Measurements from ENCODE around the gene ZNHIT3.
A peak's percentile ranks its signal among the peaks of the same experiment; 100 is the strongest.
"Not testable (repeated sequence)": the region's sequence is repeated elsewhere in the genome, so short reads cannot be mapped to it uniquely, and the experiment has no call there.

The ZNHIT3 gene

DNA sequence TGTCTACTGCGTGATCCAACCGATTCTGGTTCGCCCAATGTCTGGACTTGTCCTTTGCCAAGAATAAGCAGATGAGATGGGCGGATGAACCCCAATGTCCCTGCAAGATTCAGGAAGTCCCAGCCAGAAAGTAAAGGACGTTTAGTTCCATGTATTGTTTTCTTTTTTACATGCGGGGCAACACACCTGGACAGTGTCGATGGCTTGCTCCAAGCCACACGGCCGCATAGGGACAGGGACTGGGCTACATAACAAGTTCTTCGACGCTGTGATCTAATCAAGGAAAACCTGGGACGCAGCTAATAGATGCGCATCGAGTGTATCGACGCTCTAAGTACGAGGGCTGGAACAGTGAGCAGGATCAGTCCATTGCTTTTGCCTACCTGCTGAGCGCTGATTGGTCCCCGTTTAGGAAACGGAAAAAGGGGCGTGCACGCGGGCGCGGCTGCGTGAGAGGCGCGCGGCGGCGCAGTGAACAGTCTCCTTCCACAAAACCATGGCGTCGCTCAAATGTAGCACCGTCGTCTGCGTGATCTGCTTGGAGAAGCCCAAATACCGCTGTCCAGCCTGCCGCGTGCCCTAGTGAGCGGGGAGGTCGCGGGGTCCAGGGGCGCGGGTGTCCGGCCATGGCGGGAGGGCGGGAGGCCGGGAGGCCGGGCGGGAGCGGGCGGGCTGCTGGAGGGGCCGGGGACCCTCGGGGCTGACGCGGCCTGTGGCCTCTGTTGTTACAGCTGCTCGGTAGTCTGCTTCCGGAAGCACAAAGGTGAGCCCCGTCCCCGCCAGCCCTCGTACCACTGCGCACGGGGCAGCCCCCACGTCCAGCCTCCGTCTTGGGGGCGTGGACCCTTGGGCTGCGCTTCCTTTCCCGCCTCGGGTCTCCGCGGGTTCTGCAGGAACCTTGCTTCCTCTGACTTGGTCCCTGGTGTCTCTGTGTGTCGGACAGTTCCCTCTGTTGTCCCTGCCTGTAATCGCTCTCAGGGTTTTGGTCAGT is at the start of gene ZNHIT3:
Gene ZNHIT3, plus strand, starts transcription at position 478 of the 991 bp plus-strand sequence. Its CDS starts 19 bp downstream, at position 497.
- peak; percentile 80 to 94 for DNase-seq

DNA sequence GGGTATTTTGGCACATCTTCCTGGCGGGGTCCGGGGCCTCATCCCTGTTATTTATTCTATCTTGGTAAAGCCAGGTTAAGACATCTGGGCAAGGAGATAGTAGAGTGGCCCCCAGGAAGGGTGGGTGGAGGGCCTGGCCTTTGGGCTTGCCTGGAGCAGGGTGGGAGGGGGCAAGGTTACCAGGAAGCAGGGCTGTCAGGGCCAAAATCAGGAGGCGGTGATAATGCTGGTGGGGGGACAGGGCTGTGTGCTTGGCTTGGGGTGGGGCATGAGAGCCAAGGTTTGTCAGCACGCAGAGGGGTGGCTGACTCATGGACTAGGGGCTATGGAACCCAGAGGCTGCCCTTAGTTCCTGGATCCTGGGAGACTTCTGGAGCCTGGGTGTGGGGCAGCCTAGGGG is 44.7 kb upstream of the ZNHIT3 start:
- DNase-seq, result not testable (repeated sequence)

DNA sequence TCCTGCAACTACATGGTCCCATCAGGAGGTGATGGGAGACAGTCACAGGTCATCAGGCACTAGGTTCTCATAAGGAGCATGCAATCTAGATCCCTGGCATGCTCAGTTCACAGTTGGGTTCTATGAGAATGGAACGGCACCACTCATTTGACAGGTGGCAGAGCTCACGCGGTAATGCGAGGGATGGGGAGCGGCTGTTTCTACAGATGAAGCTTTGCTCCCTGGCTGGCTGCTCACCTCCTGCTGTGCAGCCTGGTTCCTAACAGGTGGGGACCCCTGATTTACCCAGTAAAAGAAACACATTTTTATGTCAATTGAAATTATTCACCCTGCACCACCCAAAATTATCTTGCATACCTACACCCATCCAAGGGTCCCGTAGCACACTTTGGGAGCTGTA is 42.7 kb upstream of the ZNHIT3 start:
- no peak for DNase-seq

DNA sequence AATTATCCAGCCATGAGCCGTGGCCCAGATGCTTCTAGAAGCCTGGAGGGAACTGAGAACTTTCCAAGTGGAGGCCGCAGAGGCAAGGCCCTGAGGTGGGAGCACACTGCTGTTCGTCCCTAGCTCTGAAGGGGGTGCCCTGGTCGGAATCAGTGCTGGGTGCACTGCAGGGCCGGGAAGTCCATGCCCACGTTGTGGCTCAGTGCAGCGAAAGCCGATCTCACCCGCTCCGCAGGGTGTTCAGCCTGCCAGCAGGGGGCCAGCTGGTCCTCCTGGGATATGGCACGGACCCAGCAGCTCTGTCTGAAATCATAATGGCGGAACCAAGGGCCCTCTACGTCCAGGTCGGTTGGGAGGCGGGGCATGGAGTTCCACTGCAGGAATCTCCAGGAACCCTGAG is 36.5 kb upstream of the ZNHIT3 start:
- not testable (repeated sequence) for DNase-seq

DNA sequence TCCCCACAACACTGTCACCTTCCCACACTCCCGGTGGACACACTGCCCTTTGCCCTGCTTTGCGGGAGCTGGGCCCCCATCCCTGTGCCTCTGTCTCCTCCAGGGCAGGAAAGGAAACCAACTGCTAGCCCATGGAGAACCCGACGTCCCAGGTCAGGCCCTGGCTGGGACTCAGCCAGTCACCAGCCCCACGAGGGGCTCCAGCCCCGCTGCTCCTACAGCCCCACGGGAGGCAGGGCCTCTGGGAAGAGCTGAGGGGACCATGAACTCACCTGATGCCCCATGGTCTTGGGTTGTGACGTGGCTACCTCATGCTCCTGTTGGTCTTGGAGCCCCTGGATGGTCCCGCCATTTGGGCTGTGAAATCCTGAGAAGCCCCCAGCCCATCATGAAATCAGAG is 33.6 kb upstream of the ZNHIT3 start:
- DNase-seq, result not testable (repeated sequence)

DNA sequence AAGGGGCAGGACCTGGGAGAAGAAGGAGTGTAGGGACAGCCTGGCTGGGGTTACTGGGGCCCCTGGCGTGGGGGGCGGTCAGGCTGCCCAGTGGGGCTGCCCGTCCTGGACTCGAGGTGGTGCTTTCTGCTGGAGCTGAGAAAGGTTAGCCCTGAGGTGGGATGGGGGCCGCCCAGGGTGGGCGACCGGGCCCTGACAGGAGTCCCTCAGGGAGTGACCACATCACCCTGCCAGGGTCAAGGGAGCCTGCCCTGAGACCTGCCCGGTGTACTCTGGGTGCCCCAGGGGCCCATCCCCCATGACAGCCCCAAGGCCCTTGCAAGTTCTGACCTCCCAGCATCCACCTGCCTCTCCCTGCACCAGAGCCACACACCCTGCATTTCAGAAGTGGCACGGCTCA is 28.8 kb upstream of the ZNHIT3 start:
- DNase-seq, result not testable (repeated sequence)

DNA sequence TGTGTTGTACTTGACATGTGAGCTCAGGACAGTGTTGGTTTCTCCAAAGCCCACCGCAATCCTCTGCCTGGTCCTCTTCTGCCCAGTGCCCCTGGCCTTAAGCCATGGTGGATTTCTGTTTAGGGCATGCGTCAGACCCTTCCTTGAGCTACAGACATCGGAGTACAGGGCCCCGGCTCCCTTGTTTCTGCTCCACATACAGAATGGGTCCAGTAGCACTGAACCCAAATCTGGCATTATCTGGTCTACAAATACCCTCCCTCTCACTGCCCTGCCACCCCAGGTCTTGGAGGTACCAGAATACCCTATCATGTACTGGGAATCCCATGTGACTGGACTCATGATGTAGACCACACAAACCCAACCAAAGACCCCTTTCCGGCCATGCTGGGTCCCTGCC is 27.4 kb upstream of the ZNHIT3 start:
- DNase-seq, result no peak

DNA sequence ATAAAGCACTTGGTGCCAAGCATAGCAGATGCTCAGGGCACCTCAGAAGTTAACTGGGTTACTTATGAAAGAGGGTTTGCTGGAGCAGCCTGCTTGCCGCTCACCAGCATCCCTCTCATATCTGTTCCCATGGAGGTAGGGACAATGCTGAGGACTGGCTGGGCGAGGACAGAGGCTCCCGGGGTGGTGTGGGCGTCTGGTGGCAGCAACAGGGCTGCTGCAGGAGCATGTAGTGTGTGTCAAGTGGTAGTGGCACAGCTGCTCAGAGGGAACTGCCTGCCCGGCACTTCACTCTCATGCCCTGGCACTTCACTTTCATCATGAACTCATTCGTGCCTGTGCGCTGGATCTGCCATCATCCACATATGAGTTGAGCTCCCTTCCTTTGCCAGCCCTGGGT is 26.9 kb upstream of the ZNHIT3 start:
- no peak for DNase-seq

DNA sequence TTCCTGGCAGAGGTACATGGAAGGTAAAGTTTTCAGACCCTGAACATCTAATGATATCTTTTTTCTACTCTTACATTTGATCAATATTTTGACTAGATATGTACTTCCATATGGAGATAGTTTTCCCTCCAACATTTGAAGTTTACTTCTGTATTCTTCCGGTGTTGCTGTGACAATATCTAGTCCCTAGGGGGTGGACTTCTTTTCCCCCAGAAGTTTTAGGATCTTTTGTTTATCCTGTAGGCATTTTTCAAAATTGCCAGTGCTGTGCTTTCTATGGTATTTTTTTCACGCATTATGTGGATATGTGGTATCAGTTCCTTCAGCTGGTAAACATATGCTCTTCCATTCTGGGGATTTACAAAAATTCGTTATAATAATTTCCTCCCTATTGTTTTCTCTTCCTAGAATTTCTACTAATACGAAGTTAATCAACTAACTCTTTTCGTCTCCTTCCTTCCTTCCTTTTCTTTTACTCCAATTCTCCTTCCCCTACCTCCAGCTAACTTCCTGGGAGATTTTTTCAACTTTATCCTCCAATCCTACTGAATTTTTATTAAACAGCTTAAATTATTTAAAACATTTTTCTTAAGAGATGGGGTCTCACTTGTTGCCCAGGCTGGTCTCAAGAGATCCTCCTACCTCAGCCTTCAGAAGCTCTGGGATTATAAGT is 26.1 kb upstream of the ZNHIT3 start:
- no peak for DNase-seq

DNA sequence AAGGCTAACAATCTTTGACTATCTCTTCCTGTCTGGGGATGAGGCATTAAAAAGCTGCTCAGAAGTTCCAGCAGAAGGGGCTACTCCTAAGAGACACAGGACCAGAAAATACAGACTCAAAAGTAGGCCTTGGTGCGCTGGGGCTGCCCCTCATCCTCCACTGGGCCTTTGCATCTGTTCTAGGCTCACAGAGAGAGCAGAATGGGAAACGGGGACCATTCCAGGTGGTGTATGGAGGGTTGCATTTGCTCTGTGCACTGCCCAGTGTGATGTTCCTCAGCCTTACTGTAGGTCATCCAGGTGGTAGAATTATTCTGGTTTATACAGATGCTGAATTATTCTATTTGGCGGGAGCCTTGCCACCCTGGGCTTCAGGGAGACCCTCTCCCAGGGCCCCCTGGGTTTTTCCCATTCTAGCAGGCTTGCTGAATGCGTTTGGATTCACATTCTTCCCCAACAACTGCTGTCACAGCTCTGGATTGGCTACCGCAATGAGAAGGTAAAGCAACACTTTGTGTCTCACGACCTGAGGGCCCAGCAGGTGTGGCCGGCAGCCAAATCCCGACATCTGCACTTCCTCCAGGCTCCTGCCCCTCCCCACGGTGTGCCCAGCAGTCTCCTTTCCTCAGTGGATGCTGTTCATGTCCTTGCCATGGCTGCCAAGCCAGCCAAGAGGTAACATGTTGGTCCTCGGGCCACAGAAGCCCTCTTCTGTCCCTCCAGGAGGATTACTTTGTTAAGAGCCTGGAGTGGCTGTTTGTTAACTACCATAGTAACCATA is 25.0 kb upstream of the ZNHIT3 start:
- no peak for DNase-seq

DNA sequence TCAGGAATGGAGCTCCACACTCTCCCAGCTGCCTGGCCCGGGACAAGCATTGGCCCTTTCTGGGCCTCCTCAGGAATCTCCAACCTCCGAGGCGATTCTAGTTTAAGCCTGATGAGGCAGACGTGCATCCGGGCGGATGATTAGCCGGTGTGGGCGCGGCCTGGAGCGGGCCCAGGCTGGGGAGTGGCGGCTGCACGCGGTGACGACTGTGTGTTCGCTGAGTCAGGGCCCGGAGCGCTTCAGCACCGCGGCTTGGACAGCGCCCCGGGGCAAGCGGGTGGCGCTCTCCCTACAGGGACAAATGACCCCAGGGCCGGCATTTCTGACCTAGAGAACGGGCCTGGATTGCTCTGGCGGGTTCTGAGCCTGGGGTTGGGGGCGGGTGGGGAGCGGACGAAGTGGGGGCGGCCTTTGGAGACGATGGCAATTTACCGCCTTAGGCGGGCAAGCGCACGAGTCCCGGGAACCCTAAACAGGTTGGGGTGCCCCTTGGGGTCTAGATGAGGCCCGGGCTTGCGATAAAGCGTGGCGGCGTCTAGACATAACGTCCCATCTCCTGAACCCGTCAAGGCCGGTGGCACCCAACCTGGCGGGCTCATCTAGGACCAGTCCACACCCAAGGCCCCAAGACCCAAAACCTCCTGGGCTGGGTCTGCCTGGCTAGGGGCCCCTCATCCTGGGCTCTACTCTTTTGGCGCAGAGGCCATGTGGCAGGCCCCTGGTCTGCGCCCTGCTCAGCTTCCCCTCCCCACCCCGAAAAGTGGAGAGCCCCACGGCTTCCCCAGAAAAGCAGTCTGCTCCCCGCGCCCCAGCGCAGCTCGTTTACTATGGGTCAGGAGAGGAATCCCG is 22.3 kb upstream of the ZNHIT3 start:
- DNase-seq, result no peak

DNA sequence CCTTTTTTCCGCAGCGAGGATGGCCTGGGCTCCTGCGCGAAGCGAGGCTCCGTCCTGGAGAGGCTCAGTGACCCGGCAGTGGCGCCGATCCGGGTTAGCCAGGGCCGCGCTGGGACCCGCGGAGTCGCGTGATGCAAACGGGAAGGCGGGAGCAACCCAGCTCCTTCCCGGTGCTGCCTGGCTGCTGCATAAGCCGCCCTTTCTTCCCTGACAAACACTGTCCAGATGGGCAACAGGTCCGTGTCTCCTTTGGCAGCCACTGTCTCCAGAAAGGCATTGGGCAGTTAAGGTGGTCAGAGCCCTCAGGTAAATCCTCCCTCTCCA is 21.8 kb upstream of the ZNHIT3 start:
- DNase-seq, result no peak

DNA sequence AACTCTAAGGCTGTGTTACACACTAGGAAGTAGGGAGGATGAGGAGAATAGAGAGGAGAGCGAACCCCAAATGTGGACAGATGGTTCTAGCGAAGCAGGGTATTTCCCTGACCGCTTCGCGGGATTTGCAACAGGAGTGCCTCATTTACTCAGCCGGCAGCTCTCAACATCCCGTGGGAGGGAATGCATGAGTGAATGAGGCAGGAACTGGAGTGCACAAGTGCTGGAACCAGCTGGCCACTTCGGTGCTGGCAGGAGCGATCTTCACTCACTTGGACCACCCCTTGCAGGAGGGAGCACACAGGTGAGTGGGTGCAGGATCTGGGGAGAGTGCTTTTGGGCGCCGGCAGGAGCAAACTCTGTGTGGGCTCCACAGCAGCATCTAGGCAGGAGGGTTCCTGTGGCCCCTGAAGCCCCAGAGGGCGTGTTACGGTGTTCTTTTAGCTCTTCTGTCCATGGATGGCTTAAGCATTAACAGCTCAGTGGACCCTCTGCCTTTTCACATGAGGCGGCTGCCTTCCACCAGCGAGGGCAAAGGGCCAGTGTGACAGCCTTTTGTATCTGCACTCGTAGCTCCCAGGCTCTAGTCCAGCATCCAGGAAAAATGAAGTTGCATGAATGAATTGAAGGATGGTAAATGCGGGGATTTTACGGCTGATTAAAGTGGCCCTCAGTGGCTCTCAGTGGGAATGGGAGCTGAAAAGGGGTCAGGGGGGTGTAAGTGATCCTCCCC is 17.4 kb upstream of the ZNHIT3 start:
- DNase-seq, result no peak

DNA sequence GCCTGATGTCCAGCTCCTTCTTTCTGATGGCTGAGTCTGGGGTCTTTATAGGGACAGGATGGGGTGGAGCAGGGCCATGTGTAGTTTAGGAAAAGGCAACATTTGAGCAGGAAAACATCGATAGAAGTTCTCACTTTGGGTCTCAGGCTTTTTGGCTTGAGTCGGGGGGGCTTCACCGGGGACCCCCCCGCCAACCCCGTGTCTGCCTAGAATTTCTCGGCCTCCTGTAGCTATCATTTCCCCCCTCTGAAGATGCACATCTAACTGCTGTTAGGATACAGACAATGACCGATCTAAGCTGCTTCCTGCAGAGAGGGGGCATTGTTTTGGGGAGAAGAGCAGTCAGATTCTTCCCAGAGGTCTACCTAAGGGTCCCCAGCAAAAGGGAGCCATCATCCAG is 16.7 kb upstream of the ZNHIT3 start:
- DNase-seq, result no peak

DNA sequence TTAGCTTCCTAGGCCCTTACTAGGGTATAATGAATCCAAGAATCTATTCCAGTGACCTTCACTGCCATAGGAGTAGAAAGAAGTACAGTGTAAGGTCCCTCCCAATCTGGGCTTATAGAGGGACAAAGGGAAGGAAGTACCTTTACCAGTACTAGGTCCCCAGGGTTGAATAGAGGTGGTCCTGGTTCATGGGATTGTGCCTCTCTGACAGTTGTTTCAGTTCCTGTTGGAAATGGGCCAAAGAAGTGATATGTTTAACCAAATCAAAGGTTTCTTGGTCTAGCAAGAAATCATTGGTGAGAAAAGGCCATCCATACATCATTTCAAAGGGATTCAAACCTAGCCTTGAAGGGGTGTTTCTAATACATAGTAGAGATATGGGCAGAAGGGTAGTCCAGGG is 16.0 kb upstream of the ZNHIT3 start:
- no peak for DNase-seq

DNA sequence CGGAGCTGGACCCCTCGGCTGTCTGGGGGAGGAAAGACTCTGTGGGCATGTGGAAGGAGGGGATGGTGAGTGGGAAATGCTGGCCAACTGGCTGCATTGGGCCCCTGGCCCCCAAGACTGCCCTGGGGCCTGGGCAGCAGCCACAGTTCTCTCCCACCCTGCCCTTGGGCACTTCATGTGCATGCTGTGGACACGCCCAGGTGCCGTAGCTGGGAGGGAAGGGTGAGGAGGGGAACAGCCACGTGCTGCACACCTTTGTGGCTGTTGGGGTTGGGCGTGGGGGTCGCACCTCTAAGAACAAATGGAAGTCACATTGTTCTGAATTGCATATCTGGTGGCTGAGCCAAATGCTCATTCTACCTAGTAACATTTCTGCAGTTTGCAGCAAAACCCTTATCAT is 11.9 kb upstream of the ZNHIT3 start:
- DNase-seq, result no peak

DNA sequence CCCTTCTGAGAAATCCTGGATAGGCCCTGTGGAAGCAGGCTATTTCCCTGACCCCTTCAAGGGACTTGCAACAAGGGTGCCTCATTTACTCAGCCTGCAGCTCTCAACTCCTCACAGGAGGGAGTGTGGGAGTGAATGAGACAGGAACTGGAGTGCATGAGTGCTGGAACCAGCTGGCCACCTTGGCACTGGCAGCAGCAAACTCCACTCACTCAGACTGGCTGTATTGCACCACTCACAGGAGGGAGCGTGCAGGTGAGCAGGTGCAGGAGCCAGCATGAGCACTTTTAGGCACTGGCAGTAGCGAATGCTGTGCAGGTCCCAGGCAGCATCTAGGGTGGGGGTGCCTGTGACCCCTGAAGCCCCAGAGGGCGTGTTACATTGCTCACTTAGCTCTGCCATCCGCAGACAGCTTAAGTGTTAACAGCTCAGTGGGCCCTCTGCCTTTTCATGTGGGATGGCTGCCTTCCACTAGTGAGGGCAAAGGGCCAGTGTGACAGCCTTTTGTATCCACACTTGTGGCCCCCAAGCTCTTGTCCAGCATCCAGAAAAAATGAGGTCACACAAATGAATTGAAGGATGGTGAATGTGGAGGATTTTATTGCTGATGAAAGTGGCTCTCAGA is 11.0 kb upstream of the ZNHIT3 start:
- no peak for DNase-seq

DNA sequence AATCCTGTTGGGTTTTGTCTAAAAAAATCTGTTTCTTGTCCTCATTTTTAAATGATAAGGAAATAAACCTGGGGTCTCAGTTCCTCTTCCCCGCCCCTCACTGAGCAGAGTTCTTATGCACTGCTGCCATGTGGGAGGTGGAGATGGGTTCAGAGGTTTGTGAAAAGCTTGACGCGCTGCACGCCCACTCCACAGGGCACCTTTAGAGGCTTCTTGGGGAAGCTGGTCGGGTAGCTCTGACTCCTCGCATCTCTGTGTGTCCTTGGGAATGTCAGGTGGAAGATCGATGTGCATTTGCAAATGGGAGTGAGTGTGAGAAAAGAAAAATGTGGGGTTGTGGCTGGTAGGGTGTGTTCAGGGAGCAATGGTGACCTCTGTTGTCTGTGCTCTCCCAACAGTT is 4.7 kb upstream of the ZNHIT3 start:
- DNase-seq, result no peak

DNA sequence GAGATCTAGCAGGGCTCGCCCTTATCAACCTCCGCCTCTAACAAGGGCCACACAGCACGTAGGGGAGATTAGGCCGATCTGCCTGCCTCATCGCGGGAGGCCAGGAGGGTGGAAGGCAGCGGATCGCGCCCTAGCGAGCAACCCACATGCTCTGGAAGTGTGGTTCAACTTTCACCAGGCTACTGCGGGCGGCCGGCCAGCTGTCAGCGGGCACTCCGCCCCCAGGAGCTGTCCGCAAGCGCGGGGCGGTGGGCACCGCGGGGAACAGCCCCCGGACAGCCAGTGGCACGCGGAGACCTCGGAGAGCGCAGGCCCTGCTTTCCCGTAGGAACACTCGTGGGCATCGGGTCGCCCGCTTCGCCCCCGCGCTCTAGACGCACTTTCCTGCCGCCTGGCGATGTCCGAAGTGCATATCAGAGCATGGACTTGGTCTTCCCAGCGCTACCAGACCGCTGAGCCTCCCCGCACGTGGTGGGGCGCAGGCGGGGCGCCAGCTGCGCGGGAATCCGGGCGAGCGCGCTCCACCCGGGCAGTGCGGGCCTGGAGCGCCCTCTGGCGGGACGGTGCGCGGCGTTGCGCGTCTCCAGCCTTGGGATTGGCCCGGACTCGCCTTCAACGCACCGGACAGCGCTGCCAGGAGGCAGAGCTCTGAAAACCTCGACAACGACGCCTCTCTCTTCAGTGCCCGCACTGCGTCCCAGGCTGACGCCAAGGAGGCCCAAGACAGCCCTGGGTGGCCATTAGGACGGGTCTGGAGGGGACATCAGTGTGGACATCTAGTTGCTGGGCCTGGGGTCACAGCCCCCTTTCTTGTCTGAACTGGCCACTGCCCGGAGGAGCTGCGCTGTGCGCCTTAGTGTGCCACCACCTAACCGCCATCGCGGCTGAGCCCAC is 3.6 kb upstream of the ZNHIT3 start:
- peak; percentile 44 to 70 for DNase-seq

DNA sequence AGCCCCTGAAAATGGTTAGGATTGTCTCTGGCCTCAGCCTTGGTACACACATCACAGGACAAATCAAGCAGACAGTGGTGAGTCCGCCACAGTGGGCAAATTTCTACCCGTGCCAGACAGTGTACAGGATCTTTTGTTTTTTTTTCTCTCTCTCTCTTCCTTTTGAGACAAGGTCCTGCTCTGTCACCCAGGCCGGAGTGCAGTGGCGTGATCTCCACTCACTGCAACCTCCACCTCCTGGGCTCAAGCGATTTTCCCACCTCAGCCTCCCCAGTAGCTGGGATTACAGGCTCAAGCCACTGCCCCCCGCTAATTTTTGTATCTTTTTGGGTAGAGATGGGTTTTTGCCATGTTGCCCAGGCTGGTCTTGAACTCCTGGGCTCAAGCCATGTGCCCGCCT is 2.5 kb upstream of the ZNHIT3 start:
- not testable (repeated sequence) for DNase-seq

Measured in SW 1271 (cell line).